A549 (cell line): ENCODE data around the gene GON7. TPM values are rescaled to one million over a fixed set of nuclear protein-coding genes. Genes with fewer than 3 reads are reported as not detected.

Experiments
- ATAC-seq, 2 experiments: fragments of 200-7000 bp in 1 of 2; fragments of >200 bp in 1 of 2; cut with Nextera tagmentation in 1 of 2; cut with Tn5 transposase in 1 of 2; 3 replicates each; pipeline versions ENCODE4 v1.8.0 to v1.9.1; 2018 to 2020; ENCODE audit warnings: mild to moderate bottlenecking in 1 of 2, moderate library complexity in 1 of 2
- CTCF ChIA-PET: fragments of 300-600 bp; sonication (Branson Sonifier 250); formaldehyde crosslinking; extraction: SDS; loops from one replicate; lab custom pipeline; 2021; ENCODE audit warnings: antibody characterized with exemption, inconsistent platforms; lab: Yijun Ruan, JAX
- POLR2A ChIA-PET: fragments of 350-600 bp; formaldehyde crosslinking; extraction: SDS; loops from one replicate; lab custom pipeline; 2021; ENCODE audit warnings: antibody characterized with exemption, inconsistent platforms; lab: Yijun Ruan, JAX
- DNase-seq, 2 experiments: peaks; one replicate each; pipeline versions ENCODE4 v3.0.0 to v3.0.0-alpha.2; 2011 to 2016; ENCODE audit warnings: low read depth in 1 of 2, low spot score in 1 of 2
- FAIRE-seq: peaks from 2 replicates; lab custom pipeline; 2011; peaks lifted over from hg19 to GRCh38; lab: Jason Lieb, UNC
- H3K27ac ChIP-seq, 2 experiments: fragments of >200 bp; sonication (Bioruptor Twin); formaldehyde crosslinking; 3 replicates each; pipeline ENCODE4 v1.5.1; 2016 to 2017
- H3K4me1 ChIP-seq: fragments of >200 bp; sonication (Bioruptor Twin); formaldehyde crosslinking; 3 replicates; pipeline ENCODE4 v1.6.1; 2016
- H3K4me2 ChIP-seq: fragments of >200 bp; sonication (Bioruptor Twin); formaldehyde crosslinking; 3 replicates; pipeline ENCODE4 v1.6.1; 2016
- H3K4me3 ChIP-seq: fragments of >200 bp; sonication (Bioruptor Twin); formaldehyde crosslinking; 3 replicates; pipeline ENCODE4 v1.5.1; 2016
- H3K9me3 ChIP-seq: fragments of >200 bp; sonication (Bioruptor Twin); formaldehyde crosslinking; 3 replicates; pipeline ENCODE4 v1.6.1; 2016
- BHLHE40 ChIP-seq: IDR thresholded peaks from 2 replicates; pipeline ENCODE4 v1.6.1; 2012; ENCODE audit warnings: low read depth, low read length, inconsistent platforms
- CBX8 ChIP-seq: fragments of 200-600 bp; sonication (generic); IDR thresholded peaks from 2 replicates; pipeline ENCODE4 v1.6.1; 2016
- CEBPB ChIP-seq, 2 experiments: fragments of >200 bp in 1 of 2; sonication (Bioruptor Twin) in 1 of 2; formaldehyde crosslinking in 1 of 2; IDR thresholded peaks; 2 replicates each; pipeline ENCODE4 v1.6.1; 2012 to 2016
- CHD4 ChIP-seq: fragments of 200-600 bp; sonication (generic); IDR thresholded peaks from 2 replicates; pipeline ENCODE4 v1.6.1; 2016; ENCODE audit warnings: antibody characterized with exemption, mild to moderate bottlenecking, borderline replicate concordance
- FOSL2 ChIP-seq, 2 experiments: fragments of 450-650 bp in 1 of 2; fragments of >200 bp in 1 of 2; sonication (Bioruptor Twin) in 1 of 2; formaldehyde crosslinking; IDR thresholded peaks; 2 replicates each; pipeline versions ENCODE4 v1.5.0 to v1.6.1; 2016 to 2020; ENCODE audit warnings: mild to moderate bottlenecking in 1 of 2, moderate library complexity in 1 of 2
- HEYL ChIP-seq: fragments of 250-450 bp; sonication (Bioruptor Pico); IDR thresholded peaks from 2 replicates; pipeline ENCODE4 v1.8.0; 2021; ENCODE audit warnings: mild to moderate bottlenecking, moderate library complexity
- KDM5A ChIP-seq: fragments of 200-600 bp; sonication (generic); IDR thresholded peaks from 2 replicates; pipeline ENCODE4 v1.6.1; 2016; ENCODE audit warnings: antibody characterized with exemption, mild to moderate bottlenecking
- MAFK ChIP-seq: fragments of 450-650 bp; IDR thresholded peaks from 2 replicates; pipeline ENCODE4 v1.6.1; 2014; ENCODE audit not compliant: partially characterized antibody
- MYC ChIP-seq: IDR thresholded peaks from 2 replicates; pipeline ENCODE4 v1.6.1; 2012; ENCODE audit warnings: mild to moderate bottlenecking, inconsistent platforms, low read length, improper control_type of control experiment, borderline replicate concordance
- PHF8 ChIP-seq: fragments of 200-600 bp; sonication (generic); IDR thresholded peaks from 2 replicates; pipeline ENCODE4 v1.6.1; 2016; ENCODE audit warnings: low read depth, mild to moderate bottlenecking, antibody characterized with exemption, moderate library complexity, borderline replicate concordance
- RARB ChIP-seq: fragments of 250-450 bp; sonication (Bioruptor Pico); IDR thresholded peaks from 2 replicates; pipeline ENCODE4 v1.8.0; 2021; ENCODE audit warnings: mild to moderate bottlenecking, moderate library complexity
- RNF2 ChIP-seq: fragments of 200-600 bp; sonication (generic); IDR thresholded peaks from 2 replicates; pipeline ENCODE4 v1.6.1; 2016; ENCODE audit warnings: low read depth, mild to moderate bottlenecking, antibody characterized with exemption, moderate library complexity, borderline replicate concordance
- SMC3 ChIP-seq: fragments of >200 bp; sonication (Bioruptor Twin); formaldehyde crosslinking; IDR thresholded peaks from 3 replicates; pipeline ENCODE4 v1.6.1; 2018; ENCODE audit warnings: inconsistent platforms
- TFCP2L1 ChIP-seq: fragments of 250-450 bp; sonication (Bioruptor Pico); IDR thresholded peaks from 2 replicates; pipeline ENCODE4 v1.5.0; 2021; ENCODE audit warnings: mild to moderate bottlenecking
- TP53 ChIP-seq: fragments of 250-450 bp; sonication (Bioruptor Pico); IDR thresholded peaks from 2 replicates; pipeline ENCODE4 v1.5.0; 2021; ENCODE audit warnings: mild to moderate bottlenecking, moderate library complexity
- ZFP36 ChIP-seq: fragments of 450-650 bp; IDR thresholded peaks from 2 replicates; pipeline ENCODE4 v1.6.1; 2014; ENCODE audit warnings: borderline replicate concordance; ENCODE audit not compliant: partially characterized antibody
- ZNF302 ChIP-seq: fragments of 250-450 bp; sonication (Bioruptor Pico); IDR thresholded peaks from 2 replicates; pipeline ENCODE4 v1.9.0; 2021; ENCODE audit warnings: inconsistent platforms, mild to moderate bottlenecking, moderate library complexity
- WGBS: methylation state at CpG from one replicate; pipeline ENCODE4 v1.1.6; 2017; ENCODE audit errors: missing lambda C conversion rate; 5-methylcytosine and 5-hydroxymethylcytosine counted together
- polyA plus RNA-seq, 4 experiments: library from polyadenylated mRNA; depleted of rRNA in 3 of 4; stranded (reverse); fragments of >200 nt; fragmentation: RNase III in 1 of 4; extraction: RNeasy Plus Mini Kit Qiagen cat#74134 plus additional on column Dnase treatment in 1 of 4; gene quantifications; 2 replicates in 3 of 4; 3 replicates in 1 of 4; pipeline ENCODE4 v1.2.3, GENCODE V29; 2011 to 2017
- TF ChIP-seq, protein P1 (sequence below): fragments of >200 bp; sonication (Bioruptor Twin); formaldehyde crosslinking; IDR thresholded peaks from 3 replicates; pipeline ENCODE4 v1.5.1; 2016

The GON7 gene
- polyA plus RNA-seq, 2 of the 4 experiments (the other 2 are of a cell fraction): 19.2 to 22.1 TPM

DNA sequence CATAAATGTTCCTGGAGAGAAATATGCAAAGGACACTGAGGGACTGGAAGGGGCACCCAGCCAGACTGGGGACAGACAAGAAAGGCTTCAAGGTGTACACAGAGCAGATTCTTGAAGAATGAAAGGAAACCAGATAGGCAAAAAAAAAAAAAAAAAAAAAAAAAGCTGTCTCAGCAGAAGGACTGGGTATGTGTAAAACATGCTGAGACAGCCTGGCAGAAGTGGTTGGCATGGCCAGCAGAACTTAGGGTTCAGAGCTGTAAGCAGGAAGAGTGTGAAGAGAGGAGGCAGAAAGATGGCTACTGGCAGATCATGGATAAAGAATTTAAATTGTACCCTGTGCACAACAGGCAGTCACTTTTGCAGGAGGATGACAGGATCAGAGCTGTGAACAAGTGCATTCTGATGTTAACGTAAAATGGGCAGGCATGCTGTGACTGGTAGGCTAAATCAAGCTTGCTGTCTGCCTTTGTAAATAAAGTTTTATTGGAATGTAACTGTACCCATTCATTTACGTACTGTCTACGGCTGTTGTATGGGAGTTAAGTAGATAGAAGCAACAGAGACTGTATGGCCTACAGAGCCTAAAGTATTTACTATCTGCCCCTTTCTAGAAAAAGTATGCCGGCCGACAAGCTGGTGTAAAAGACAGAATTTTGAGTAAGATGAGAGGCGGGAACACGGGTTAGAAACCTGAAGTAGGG lies 42.4 kb upstream of the GON7 start (continued):
- no peak for TF ChIP-seq MYC
- TF ChIP-seq SMC3: no peak
- no peak for TF ChIP-seq ZNF302 (CRISPR knock-in tag)
- TF ChIP-seq, all 56 proteins: peak for 0

DNA sequence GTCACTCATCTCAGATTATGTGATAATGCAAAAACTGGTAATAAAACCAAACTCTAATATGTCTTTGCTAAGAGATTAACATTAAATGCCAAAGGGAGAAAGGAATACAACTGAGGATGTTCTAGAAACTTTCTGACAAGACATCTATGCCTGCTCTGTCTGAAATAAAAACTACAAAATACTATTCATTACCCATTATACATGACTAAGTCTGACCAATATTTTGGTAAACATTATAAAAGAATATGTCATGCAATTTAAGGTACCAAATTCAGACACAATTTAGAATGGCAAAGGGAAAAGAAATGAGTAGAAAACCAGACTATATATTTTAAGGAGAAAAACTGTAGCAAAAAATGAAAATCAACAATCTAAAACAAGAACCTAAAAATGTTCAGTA lies 39.7 kb upstream of the GON7 start:
- Histone ChIP-seq H3K4me3 (no peak overlapping the region), H3K27ac (no peak overlapping the region), H3K9me3 (no peaks in the 10 kb centered on the region), H3K4me1 (peaks cover 12% of the 10 kb centered on the region), H3K4me2 (no peak overlapping the region)
- TF ChIP-seq RARB (CRISPR knock-in tag): no peak
- TF ChIP-seq RNF2: no peak
- no peak for TF ChIP-seq HEYL (CRISPR knock-in tag)
- TF ChIP-seq, protein P1, sequence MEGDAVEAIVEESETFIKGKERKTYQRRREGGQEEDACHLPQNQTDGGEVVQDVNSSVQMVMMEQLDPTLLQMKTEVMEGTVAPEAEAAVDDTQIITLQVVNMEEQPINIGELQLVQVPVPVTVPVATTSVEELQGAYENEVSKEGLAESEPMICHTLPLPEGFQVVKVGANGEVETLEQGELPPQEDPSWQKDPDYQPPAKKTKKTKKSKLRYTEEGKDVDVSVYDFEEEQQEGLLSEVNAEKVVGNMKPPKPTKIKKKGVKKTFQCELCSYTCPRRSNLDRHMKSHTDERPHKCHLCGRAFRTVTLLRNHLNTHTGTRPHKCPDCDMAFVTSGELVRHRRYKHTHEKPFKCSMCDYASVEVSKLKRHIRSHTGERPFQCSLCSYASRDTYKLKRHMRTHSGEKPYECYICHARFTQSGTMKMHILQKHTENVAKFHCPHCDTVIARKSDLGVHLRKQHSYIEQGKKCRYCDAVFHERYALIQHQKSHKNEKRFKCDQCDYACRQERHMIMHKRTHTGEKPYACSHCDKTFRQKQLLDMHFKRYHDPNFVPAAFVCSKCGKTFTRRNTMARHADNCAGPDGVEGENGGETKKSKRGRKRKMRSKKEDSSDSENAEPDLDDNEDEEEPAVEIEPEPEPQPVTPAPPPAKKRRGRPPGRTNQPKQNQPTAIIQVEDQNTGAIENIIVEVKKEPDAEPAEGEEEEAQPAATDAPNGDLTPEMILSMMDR: no peak
- no peak for TF ChIP-seq PHF8
- TF ChIP-seq CHD4: no peak
- no peak for TF ChIP-seq BHLHE40
- ChIA-PET CTCF (no interaction called here), POLR2A (no interaction called here)
- ATAC-seq (no peak), FAIRE-seq (no peak), DNase-seq (no peak)

DNA sequence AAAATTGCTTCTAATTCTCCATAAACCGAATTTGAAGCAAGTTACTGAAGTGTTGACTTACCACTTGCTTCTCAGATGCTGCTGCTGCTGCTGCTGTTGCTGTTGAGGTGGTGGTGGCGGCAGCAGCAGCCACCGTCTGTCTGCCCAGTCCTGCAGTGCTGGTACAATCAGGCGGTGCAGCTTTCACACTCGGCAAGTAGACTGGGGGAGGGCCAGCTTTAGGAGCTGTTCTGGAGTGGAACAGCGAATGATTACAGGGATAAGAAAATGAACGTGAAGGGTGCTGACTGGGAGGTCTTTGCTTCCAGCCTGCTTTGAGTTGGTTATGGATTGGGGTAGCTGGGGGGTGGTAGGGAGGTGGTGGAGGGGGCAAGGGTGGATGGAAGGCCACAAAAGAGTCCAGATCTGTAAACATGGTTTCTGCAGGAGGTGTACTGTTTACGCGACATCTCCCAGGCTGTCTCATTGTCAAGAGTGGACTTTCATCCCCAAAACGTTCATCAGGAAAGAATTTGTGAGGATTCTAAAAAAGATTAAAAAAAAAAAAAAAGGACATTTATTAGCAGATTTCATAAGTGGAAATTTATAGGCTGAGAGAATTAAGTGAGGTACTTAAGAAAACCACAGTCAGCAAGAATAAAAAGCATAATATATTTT lies 39.0 kb upstream of the GON7 start:
- TF ChIP-seq TP53 (no peak), TFCP2L1 (no peak), SMC3 (no peak), CBX8 (no peak), ZFP36 (no peak), KDM5A (no peak), MAFK (no peak)
- Histone ChIP-seq H3K4me1 (peaks cover 19% of the 10 kb centered on the region), H3K9me3 (no peaks in the 10 kb centered on the region), H3K27ac (no peak overlapping the region), H3K4me2 (no peak overlapping the region), H3K4me3 (no peak overlapping the region)
- DNase-seq: no peak
- FAIRE-seq: no peak
- ChIA-PET POLR2A (no interaction called here), CTCF (no interaction called here)
- no peak for ATAC-seq
- WGBS: 71% methylated on average over 10 of the region's 10 CpGs

DNA sequence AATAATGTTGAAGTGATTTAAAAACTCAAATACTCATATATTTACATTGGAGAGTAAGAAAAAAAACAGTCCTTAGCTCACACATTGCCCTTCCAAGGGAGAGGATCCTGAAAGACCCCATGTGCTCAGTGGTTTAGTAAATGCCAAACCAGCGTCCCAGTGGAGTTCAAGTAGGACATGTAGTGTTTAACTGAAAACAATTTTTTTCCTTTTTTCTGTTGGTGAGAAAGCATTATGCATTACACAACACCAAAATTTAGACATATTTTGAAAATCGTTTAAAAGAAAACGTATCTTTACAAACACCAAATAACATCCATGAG lies 33.8 kb upstream of the GON7 start:
- TF ChIP-seq FOSL2 (IDR thresholded peaks at IDR 0.05) (no peak), FOSL2 (CRISPR knock-in tag; IDR thresholded peaks at IDR 0.05) (no peak), ZNF302 (CRISPR knock-in tag) (no peak), CEBPB (IDR thresholded peaks at IDR 0.05) (0 out of 4 replicates have a peak, but pooled peaks of 1 of the 2 experiments have one; percentile 2)
- FAIRE-seq (no peak), DNase-seq (no peak), ATAC-seq (peak; percentile 19 to 64; a peak in 4 of 6 replicates)
- H3K4me3 ChIP-seq: peak overlapping the region; percentile 27
- ChIA-PET CTCF (interaction anchor here (1.3 to 2.2 kb wide), 3 partner anchors 9 to 33 kb away, joined by 3 to 6 read pairs (median 5); partner anchors contain the start of gene UBR7), POLR2A (interaction anchor here (1.9 kb wide), 2 partner anchors 9 to 34 kb away, joined by 7 to 10 read pairs; partner anchors contain the start of genes GON7 and UBR7)
- H3K9me3 ChIP-seq: no peaks in the 10 kb centered on the region
- peak overlapping the region; percentile 65 to 83 for H3K27ac ChIP-seq
- WGBS: 23% methylated on average over 3 of the region's 3 CpGs
- H3K4me2 ChIP-seq: peak overlapping the region; percentile 85
- peaks cover 25% of the 10 kb centered on the region for H3K4me1 ChIP-seq
